ENCODE measurements around the gene TLE3.

The TLE3 gene

DNA sequence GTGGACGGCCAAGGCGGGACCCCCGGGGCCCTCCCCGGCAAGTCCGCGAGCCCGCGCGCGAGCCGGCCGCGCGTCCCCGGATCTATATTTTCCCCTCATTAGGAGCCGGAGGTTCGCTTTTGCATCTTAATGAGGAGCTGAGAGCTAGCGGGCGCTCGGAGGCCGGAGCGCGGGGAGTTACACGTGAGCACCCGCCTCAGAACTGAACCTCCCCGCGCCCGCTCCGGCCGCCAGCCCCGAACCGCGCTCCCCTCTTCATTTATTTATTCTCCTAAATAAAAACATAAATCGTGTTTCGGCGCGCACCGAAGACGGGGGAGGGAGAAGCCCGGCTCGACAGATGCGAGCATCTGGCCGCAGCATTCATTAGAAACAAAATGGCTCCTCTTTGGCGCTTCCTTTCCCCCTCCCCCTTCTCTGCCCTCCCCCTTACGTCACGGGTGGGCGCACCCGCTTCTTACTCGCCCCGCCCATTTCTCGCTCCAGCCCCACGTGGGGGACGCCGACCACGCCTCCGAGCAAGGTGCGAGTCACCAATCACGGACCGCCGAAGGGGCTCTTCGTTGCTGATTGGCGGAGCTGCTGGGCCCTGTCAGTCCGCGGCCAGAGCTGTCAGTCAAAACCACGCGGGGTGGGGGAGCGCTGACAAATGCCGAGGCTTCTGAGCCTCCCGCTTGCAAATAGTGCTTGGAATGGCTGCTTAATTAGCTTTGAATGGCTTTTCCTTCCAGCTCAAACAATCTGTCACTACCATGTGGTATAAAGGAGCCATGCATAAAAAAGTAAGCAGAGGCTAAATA, 1.6 kb upstream of the TLE3 start:
- peak; percentile 100 for DNase-seq (ENCODE audit: low spot score)

DNA sequence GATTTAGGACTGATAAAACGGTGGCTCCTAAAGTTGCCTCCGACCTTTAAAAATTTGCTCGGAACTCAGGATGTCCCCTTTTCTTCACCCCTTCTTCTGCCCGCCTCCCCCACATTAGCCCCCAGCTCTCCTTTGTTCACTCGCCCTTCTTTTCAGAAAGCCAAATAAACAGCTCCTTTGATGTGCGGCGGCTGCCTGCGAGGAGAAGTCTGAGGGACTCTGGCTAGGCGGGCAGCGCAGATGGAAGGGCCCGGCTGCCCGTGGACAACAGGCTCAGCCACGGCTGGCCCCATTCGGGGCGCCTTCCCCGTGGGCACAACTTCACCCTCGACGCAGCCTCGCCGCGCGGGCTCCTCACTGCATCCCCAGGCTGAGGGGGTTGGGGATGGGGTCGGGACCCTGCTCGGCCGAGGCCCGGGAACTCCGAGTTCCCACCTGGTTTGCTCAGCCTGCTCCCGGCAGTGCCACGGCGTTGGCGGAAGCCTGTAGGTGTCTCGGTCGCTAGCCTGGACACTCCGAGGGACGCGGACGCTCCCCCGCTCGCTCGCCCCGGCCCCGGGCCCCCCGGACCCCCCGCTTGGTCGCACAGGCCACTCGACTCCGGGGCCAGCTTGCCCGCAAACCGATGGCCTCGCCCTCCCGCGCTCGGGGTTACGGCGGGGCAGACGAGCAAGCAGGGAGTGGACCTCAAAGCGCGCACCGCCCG, 897 bp upstream of the TLE3 start:
- peak; percentile 21 for DNase-seq (ENCODE audit: low spot score)

DNA sequence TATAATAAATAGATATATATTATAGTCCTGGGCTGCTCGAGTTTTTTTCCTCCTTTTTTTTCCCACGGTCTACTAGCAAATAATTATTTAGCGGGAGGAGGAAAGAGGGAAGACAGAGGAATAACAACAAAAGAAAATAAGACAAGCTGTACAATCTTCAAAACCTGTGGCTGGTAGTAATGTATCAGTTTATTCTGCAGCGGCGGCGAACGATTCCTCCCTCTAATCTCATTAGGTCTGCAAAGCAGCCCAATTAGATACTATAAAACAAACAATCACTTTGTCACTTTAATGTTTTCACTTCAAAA, 390 bp upstream of the TLE3 start:
- no peak for DNase-seq (ENCODE audit: low spot score)

DNA sequence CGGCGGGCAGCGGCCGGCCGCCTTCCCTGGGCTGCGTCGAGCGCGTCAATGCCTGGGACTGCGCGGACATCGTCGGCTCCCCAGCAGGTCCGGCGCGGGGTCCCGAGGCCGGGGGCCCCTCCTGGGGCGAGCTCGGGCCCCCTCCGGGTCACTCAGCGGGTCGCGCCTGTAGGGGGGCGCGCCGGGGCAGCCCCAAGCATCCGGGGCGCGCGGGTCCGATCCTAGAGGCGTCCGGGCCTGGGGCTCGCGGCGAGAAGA, 725 bp downstream of the TLE3 start:
- no peak for DNase-seq (ENCODE audit: low spot score)

DNA sequence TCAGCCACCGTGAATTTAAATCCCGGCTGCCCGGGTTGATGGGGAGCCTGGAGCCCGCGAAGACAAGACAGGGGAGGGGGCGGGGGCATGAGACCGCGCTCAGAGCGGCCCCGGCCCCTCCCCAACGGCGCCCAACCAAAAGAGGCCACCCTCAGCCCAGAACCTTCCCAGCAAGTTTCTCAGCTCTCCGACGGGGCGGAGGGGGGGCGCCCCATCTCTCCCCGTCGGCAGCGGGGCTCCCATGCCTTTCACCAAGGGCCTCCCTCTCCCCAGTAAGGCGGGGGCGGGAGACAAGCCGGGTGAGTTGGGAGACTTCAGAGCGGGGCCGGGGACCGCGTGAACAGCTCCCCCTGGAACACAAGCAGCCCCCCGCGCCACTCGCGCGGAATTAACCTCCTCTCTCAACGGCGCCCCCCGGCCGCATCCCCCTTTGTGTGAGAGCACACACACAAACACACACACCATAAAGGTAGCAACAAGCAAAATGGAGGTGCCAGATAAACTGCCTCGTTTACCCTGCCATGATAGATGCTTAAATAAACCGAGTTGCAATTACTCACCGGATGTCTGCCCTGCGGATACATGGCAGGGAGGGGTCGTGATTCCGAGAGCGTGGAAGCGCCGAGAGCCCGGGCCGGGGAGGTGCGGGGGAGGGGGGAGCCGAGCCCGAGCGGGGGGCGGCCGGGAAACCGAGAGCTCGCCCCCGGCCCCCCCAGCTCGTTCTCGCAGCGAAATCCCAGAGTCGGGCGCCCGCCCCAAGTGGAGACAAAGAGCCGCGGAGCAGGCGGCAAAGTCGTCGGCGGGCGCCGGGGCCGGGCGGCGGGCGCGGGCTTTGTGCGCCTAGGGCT, 1.3 kb downstream of the TLE3 start:
- DNase-seq (ENCODE audit: low spot score) = peak; percentile 41

DNA sequence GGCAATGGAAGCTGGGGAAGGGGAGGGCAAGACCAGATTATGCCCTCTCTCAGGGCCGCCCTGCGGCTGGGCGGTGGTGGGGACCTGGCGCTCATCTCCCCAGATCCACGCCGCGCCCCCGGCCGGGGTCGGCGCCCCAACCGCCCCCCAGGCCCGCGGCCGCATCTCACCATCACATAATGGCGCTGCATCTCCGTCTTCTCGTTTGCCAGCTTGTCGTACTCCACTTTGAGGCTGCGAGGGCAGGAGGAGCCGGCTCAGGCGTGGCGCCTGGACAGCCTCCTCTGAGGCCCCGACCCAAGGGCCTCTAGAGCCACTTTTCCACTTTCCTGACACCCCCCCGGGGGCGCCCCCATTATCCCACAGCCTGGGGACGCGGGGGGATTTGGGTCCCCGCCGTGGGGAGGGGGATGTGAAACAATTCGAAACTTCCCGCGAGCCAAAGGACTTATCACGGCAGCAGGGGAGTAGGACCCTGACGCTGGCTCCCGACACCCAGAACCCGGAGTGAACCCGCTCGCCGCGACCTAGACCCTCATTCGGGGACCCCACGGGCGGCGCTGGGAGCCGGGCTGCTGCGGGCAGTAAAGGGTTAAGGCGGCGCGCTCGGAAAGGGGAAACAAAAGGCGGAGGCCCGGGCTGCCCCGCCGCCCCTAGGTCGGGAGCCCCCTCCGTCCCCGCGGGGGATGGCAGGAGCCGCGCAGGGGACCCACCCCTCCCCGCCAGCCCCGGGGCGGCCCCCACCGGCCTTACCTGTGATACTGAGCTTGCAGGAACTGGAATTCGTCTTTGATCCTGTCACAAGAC, 2.1 kb downstream of the TLE3 start:
- DNase-seq (ENCODE audit: low spot score) = peak; percentile 43

DNA sequence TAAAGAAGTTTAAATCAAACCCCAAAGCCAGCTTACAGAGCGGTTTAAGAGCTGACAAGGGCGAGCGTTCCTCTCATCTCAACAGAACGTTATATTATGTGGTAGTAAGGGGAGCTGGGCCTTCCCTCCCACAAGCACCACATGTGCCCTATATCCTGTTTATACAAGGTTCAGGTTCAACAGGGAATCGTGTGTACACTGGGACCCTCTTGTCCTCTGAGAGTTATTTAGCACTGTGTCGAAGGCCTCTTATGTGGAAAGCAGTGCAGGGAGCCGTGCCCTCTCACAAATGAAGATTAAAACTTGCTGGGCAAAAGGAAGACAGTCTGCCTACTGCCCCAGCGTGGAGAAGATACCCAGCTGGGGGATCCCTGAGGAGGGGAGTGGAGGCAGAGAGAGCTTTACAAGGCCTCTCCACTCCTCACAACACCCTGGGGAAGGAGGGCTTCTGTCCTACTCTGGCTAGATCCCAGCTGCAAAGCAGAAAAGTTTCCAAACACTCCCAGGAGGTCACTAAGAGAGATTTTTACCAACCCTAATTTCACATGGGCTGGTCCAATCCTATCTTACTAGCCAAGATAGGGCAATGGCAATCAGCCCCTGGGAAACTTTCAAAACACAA, 2.9 kb downstream of the TLE3 start:
- DNase-seq (ENCODE audit: low spot score) = peak; percentile 33

DNA sequence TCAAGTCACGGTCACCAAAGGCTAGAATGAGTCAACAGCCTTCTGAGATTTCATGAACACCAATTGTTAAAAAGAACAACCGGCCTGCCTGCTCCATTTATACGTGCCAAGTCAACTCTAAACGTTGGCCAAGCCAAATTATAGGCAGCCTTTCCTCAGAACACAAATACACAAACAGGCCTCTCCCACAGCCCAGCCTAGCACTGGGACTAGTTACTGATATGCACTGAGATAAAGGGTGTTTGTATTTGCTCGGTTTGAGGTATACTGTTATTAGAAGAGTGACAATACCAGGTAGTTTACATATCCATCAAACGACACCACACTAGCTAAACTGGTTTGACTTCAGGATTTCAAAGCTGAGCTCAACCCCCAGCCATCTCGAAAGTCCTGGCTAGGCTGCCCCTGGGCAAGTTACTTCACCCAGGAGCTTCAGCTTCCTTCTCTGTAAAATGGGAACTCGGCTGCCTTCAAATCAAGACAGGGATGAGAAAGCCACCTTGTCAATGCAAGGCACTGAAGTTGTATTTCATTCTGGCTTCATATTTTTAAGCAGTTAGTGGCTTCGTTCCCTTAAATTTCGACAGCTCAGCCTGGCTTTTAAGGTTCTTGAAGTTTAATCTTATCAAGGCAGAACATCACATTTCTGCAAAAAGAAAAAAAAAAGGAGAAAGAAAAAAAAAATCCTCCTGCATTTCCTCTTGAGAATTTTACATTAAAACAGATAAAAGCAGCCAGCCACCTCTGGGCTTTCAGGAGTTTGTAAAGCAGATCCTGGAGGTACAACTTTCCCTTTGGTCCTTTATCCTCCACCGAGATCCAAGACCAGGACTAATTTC, 4.0 kb downstream of the TLE3 start:
- DNase-seq (ENCODE audit: low spot score) = no peak

DNA sequence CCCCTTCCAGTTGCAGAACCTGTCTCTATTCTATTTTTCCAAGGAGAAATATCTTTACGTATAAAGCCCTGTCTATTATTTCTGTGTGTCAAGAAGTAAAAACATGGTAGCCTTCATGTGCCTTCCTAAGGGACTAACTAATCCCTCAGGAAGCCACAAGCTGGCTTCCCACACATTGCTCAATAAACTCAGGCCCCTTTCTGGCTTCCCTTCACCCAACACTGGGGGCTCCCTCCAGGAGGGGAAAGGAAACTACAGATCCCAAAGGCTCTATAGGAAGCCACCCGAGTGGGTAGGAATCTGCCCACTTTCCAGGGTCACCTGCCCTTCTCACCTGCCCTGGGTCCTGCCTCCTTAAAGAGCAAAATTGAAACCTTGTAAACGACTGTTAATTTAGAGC, 4.6 kb downstream of the TLE3 start:
- no peak for DNase-seq (ENCODE audit: low spot score)

DNA sequence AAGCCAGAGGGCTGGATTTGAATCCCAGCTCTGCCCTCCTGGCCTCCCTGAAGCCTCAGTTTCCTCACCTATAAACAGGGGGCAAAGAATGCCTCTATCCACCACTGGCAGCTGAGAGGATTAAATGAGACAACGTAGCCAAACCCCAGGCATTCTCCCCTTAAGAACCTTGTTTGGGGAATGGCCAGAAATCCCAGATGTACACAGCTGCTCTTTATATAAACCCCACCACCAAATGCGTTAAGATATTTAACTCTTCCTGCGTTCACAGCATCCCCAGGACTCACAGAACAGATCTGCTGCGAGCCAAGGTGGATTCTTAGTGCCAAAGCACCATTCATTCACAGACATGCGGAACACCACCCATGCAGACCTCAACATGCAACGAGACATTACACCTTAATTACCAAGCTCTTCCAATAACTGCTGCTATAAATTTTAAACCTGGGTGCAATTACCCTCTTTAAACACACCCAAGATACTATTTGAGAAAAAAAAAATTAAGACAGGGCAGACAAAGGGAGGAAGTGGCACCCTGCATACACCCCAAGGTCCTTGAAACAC, 5.2 kb downstream of the TLE3 start:
- DNase-seq (ENCODE audit: low spot score) = no peak

DNA sequence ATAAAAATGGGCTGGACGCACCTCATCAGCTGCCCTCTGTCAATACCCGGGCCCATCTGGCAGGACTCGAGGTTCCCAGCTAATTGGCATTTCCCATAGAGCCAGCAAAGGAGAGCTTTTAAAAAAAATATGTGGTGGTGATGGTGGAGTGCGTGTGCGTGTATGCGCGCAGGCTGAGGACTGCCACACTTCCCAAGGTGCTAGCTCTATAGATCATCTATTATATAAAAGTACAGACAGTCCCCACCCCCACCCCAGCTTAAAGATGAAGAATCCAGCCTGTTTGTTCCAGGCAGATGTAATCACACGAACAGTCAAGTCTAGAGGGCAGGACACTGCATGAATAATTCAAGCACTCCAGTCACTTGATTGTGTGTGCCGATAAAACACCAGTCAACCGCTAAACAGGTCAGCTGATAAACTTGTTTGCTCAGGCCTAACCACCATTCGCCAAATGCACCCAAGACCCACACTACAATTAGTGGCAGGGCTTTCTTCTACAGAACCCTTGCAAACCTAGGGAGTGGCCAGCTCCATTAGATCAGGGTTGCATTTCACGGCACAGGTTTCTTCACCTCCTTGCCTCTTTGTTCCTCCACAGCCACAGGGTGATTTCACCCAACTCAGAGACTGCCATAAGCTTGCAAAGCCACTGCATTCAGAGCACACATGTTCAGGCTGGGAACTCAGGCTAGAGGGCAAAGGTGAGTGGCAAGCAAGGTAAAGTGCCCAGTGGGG, 5.8 kb downstream of the TLE3 start:
- DNase-seq (ENCODE audit: low spot score) = peak; percentile 19

DNA sequence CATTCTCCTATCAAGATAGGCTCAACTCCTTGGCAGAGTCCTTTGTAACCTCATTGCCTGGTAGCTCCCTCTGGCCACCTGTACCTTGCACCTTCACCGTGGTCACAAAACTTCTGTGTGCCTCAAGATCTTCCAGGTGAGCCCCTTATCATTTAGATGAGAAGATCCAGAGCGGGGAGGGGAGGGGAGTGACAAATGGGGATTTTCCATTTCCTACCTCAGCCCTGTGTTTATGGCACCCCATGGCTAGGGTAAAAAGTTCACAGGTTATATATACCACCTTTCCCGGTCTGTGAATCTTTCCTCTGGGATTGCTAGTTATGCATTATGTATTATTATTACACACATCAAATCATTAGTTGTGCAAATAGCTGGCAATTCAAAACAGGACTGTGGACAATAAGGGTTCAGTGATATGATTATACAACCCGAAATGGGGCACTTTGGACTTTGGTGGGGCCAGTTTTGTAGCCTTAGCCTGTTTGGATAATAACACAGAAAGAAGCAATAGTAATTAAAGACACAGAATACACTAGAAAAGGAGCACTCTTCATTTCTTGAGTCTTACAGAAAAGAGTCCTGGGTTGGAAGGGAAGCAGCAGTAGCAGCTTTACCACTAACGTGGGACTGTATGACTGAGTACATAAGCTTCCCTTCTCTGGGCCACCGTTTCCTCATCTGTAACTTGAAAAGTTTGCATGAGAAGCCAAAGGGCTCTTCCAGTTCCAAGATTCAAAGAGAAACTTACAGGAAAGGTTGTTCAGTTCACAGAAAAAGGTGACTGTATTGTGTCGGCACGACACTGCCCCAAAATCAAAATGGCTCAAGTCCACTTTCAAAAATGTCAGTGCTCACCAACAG, 7.1 kb downstream of the TLE3 start:
- DNase-seq (ENCODE audit: low spot score) = no peak

DNA sequence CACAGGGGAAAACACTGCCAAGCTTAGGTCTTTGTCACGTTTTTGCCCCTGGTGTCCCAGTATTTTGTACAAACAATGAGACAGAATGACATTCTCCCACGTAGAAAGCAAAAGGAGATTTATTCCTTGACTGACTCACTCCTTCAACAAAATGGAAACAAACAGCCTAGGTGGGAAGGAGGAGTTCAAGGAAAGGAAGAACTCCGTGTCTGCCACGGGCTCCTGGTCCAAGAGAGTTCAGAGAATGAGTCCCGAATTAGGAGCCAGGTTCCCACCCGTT, 8.1 kb downstream of the TLE3 start:
- no peak for DNase-seq (ENCODE audit: low spot score)

DNA sequence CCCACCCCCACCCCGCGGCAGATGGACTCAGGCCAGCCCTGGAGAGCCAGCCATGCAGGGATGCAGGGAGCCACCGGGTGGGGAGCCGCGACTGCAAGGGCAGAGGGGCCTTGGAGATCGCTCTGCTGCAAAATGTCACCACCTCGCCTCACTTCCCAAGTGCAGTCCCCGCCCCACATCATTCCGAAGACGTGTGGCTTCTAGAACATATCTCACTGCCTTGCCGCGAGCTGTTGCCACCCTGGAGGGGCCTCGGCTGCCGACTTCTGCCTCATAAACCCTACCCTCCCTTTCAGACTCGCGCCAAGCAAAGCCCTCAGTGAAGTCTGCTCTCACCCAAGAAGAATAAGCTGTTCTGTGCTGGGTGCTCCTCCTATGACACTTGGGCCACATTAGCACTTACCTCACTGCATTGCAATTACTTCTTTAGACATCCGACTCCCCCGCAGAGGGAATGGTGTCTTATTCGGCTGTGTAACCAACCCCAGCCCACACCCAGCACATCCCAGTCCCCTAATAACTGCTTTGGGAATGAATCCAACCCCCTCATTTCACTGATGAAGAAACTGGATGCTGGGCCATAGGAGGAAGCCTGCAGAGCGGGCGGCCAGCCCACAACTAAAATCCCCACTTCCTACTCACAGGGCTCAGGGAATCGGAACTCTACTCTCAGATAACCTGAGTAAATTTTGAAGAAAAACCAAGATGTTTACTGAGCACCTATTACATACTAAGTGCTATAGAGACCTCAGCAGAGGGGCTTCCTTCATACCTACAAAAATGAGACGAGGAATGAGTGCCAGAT, 8.6 kb downstream of the TLE3 start:
- no peak for DNase-seq (ENCODE audit: low spot score)

DNA sequence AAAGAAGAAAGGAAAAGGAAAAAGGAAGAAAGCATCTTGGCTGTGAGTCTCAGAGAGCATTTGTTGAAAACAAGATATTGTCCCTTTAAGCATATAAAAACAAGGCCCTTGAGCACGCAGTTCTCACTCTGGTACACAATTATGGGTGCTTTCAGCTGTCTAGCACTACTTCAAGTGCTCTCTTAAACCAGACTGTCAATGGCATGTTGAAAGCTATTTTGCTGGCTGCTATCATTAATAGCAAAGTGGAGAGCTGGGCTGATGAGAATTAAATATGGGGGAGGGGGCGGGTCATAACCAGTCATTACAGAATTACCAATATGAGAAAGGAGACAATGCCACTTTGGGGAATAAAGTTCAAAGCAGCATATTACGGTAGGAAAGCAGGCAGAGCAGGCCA, 9.3 kb downstream of the TLE3 start:
- DNase-seq (ENCODE audit: low spot score) = no peak

DNA sequence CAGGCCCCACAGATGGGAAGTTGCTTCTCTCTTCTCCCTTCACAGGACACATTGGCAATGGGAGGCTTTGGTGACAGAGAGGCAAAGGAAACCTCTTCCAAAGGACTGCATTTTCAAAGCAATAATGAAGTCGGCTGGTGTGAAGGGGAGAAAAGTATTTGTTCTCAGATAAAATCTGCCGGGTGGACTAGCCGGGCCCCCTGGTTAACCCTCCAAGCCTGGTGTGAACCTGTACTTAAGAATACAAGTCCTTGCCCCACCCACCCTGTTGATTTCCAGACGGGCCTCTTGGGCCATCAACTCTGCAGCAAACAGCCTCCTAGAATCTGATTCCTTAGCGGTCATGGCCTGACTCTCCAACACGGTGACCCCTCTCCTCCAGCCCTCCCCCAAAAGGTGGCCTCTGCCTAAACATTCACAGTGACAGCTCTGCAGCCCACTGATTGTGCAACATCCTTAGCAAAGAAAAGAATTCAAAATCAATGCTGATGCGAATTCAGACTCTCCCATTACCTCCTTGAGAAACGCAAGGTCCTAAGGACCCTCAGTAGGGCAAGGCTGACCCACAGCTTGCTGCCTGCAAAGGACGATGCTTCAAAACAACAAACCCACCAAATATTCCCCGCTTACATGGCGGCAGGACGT, 9.9 kb downstream of the TLE3 start:
- no peak for DNase-seq (ENCODE audit: low spot score)

DNA sequence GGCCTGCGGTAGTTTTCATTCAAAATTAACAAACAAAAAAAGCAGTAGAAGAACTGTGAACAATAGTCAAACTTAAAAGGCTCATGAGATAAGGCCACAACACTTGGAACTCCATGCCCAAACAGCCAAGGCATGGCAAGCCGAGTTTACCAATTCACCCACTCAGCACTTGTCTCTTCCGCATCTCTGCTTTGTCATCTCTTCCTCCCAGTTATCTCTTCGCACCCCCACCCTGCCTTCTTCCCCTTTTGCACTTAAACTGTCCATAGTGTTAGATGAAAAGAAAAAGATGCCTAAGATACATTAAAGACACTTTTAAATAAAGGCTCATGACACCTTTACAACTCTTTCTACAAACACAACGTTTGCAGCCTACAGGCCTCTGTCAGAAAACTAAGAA, 11.1 kb downstream of the TLE3 start:
- DNase-seq (ENCODE audit: low spot score) = no peak

DNA sequence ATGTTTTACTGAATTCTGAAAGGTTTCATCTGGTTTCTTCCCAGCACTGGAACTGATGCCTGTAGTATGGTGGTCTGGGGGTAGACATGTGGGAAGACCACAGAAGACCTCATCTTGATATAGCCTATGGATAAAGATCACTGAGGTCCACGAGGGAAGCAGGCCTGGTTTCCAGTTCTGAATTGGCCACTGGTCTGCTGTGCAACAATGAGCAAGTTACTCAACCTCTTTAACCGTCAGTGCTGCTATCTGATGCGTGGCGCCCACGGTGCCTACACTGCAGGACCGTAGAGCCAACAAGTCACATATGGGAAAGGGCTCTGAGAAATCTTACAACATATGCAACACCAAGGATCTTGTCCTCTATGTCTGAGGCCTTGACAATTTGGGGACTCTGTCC, 13.3 kb downstream of the TLE3 start:
- no peak for DNase-seq (ENCODE audit: low spot score)

Data from CD4-positive, alpha-beta T cell treated with Interleukin-6 at 100 ng/mL for 8 hours (primary cell).